Measurements from ENCODE around the gene ZNF805.

DNA sequence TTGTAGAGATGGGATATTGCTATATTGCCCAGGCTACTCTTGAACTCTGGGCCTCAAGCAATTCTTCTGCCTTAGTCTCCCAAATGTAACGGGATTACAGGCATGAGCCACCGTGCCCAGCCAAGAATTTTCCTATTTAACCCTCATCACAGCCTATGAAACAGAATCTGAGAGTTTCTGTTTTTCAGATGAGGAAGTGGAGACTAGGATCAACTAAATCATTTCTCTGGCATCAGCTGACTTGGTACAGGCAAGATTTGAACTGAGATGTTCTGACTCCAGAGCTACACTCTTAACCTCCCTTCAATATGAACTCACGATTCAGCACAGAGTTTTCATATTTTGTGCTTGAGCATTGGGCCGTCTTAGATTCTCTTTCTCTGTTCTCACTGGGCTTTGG, 47.9 kb downstream of the ZNF805 start:
- TF ChIP-seq, protein P1, sequence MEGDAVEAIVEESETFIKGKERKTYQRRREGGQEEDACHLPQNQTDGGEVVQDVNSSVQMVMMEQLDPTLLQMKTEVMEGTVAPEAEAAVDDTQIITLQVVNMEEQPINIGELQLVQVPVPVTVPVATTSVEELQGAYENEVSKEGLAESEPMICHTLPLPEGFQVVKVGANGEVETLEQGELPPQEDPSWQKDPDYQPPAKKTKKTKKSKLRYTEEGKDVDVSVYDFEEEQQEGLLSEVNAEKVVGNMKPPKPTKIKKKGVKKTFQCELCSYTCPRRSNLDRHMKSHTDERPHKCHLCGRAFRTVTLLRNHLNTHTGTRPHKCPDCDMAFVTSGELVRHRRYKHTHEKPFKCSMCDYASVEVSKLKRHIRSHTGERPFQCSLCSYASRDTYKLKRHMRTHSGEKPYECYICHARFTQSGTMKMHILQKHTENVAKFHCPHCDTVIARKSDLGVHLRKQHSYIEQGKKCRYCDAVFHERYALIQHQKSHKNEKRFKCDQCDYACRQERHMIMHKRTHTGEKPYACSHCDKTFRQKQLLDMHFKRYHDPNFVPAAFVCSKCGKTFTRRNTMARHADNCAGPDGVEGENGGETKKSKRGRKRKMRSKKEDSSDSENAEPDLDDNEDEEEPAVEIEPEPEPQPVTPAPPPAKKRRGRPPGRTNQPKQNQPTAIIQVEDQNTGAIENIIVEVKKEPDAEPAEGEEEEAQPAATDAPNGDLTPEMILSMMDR (IDR thresholded peaks at IDR 0.05; ENCODE audit: low read depth, low read length), result no peak
- no peak for TF ChIP-seq EZH2phosphoT487 (IDR thresholded peaks at IDR 0.05; ENCODE audit: low read depth)

Data from OCI-LY3 (cell line).